ENCODE measurements around the gene MIPOL1. TPM values are rescaled to one million over a fixed set of nuclear protein-coding genes. Genes with fewer than 3 reads are reported as not detected.
A peak's percentile ranks its signal among the peaks of the same experiment; 100 is the strongest.

Gene MIPOL1
- total and polyA plus RNA-seq, 2 of the 4 experiments (the other 2 are of a cell fraction), result 2.7 to 5.9 TPM

DNA sequence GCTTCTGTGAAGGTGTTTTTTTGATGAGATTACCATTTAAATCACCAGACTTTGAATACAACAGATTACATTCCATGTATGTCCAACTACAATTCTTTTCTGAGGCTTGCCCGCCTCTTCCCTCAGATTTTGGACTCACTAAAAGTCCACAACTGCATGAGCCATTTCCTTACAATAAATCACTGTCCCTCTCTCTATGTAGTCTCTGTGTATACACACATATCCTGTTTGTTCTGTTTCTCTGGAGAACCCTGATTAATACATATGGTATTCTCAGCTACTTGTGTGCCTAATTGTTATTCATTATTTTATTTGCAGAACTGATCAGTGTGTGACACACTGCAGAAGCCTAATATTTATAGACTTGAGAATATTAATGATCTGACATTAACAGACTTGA, 2.4 kb upstream of the MIPOL1 start:
- TF ChIP-seq, protein P1, sequence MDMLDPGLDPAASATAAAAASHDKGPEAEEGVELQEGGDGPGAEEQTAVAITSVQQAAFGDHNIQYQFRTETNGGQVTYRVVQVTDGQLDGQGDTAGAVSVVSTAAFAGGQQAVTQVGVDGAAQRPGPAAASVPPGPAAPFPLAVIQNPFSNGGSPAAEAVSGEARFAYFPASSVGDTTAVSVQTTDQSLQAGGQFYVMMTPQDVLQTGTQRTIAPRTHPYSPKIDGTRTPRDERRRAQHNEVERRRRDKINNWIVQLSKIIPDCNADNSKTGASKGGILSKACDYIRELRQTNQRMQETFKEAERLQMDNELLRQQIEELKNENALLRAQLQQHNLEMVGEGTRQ (IDR thresholded peaks at IDR 0.05; ENCODE audit: low read depth, low read length), result no peak
- TF ChIP-seq POLR2A (IDR thresholded peaks at IDR 0.05; ENCODE audit: low read depth, low read length), result no peak
- TF ChIP-seq RCOR1 (IDR thresholded peaks at IDR 0.05; ENCODE audit: insufficient replicate concordance, low read length), result peak; percentile 17
- TF ChIP-seq, protein P2, sequence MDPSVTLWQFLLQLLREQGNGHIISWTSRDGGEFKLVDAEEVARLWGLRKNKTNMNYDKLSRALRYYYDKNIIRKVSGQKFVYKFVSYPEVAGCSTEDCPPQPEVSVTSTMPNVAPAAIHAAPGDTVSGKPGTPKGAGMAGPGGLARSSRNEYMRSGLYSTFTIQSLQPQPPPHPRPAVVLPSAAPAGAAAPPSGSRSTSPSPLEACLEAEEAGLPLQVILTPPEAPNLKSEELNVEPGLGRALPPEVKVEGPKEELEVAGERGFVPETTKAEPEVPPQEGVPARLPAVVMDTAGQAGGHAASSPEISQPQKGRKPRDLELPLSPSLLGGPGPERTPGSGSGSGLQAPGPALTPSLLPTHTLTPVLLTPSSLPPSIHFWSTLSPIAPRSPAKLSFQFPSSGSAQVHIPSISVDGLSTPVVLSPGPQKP (IDR thresholded peaks at IDR 0.05; ENCODE audit: borderline replicate concordance, low read depth, low read length), result no peak
- peak; percentile 32; the same call in 1 of the 2 replicates for TF ChIP-seq BHLHE40 (IDR thresholded peaks at IDR 0.05; ENCODE audit: low read depth, low read length)
- TF ChIP-seq CEBPB (IDR thresholded peaks at IDR 0.05; ENCODE audit: low read depth, low read length), result no peak
- TF ChIP-seq MXI1 (IDR thresholded peaks at IDR 0.05; ENCODE audit: borderline replicate concordance, low read depth, low read length), result no peak
- no peak for TF ChIP-seq MAZ (IDR thresholded peaks at IDR 0.05; ENCODE audit: borderline replicate concordance, low read depth, low read length)
- Histone ChIP-seq H2BK20ac (ENCODE audit: low read depth, low read length) (peak overlapping the region; percentile 88; the same call in 1 of the 2 replicates), H3K9me1 (ENCODE audit: insufficient read depth, low read length) (no peaks in the 10 kb centered on the region), H2BK15ac (ENCODE audit: low read depth, low read length) (peak overlapping the region; percentile 91; the same call in 1 of the 3 replicates), H3K18ac (ENCODE audit: low read depth, low read length) (peak overlapping the region; percentile 20; the same call in 1 of the 2 replicates), H3K9me3 (ENCODE audit: control insufficient read depth, insufficient read depth, low read length) (no peaks in the 10 kb centered on the region), H4K5ac (ENCODE audit: low read depth, low read length) (no peak overlapping the region), H4K20me1 (ENCODE audit: insufficient read depth, low read length) (no peaks in the 10 kb centered on the region), H3K14ac (replicated peaks; ENCODE audit: low read depth, low read length) (peak overlapping the region; percentile 70), H3K56ac (ENCODE audit: extremely low read depth, insufficient read depth, low read length) (peak overlapping the region; percentile 61), H2AFZ (replicated peaks; ENCODE audit: low read length, poor library complexity) (peak overlapping the region; percentile 53), H3K36me3 (ENCODE audit: control insufficient read depth, insufficient read depth, low read length) (no peaks in the 10 kb centered on the region), H3K4ac (ENCODE audit: low read depth, low read length) (peak overlapping the region; percentile 71; the same call in 1 of the 2 replicates), H3K4me3 (ENCODE audit: insufficient read depth, low read depth, low read length) (no peak overlapping the region), H4K91ac (ENCODE audit: insufficient read depth, low read depth, low read length) (peak overlapping the region; percentile 13; the same call in 1 of the 2 replicates), H2BK120ac (ENCODE audit: low read depth, low read length) (peak overlapping the region; percentile 90), H3K79me1 (ENCODE audit: low read depth in 1 of 2, low read length in 2 of 2) (peaks cover 5 to 8% of the 10 kb centered on the region in 2 experiments; a peak in 2 of 4 replicates), H3K27ac (ENCODE audit: insufficient read depth, low read length) (no peak overlapping the region), H3K4me2 (ENCODE audit: low read depth, low read length) (peak overlapping the region; percentile 16; the same call in 1 of the 2 replicates), H3K9ac (ENCODE audit: low read depth, low read length) (no peak overlapping the region), H3K27me3 (ENCODE audit: control insufficient read depth, insufficient read depth, low read length) (no peaks in the 10 kb centered on the region), H2AK5ac (ENCODE audit: low read depth, low read length) (0 out of 2 replicates have a peak overlapping the region, but pooled peaks have one; percentile 43), H3K23ac (ENCODE audit: low read depth, low read length) (peak overlapping the region; percentile 91), H3K4me1 (ENCODE audit: control insufficient read depth, insufficient read depth, low read length) (no peaks in the 10 kb centered on the region; the same call in 1 of the 2 replicates), H2AK9ac (replicated peaks; ENCODE audit: low read depth, low read length, poor library complexity) (no peak overlapping the region), H2BK5ac (ENCODE audit: low read depth, low read length, poor library complexity, severe bottlenecking) (peak overlapping the region; percentile 65), H4K8ac (ENCODE audit: low read depth in 2 of 2, low read length in 2 of 2) (peak overlapping the region in 1 of 2 experiments; percentile 53; a peak in 3 of 4 replicates)
- BruUV-seq (replicated peaks), result no TSS peak
- CTCF ChIA-PET, result no interaction called here
- 0% methylated on average over 1 of the region's 1 CpG; no CpG with 5 or more reads in 1 of the 2 experiments for WGBS, 2 experiments (ENCODE audit: extremely low coverage in 2 of 2, insufficient read length in 1 of 2)
- ATAC-seq (ENCODE audit: low read depth) (peak; percentile 13; the same call in 1 of the 2 replicates), DNase-seq (peak; percentile 87)
- in situ Hi-C loops (cut with MboI; ENCODE audit: low sequenced_read_pairs), result no loop called here
- POLR2A ChIA-PET (ENCODE audit: unreplicated experiment), result no interaction called here
- dilution Hi-C loops (cut with HindIII; ENCODE audit: low sequenced_read_pairs, unreplicated experiment), result no loop called here
- intact Hi-C loops (cut with micrococcal nuclease), result no loop called here
